Panc1 (cell line): Measurements from ENCODE around the gene NAA60. TPM values are rescaled to one million over a fixed set of nuclear protein-coding genes. Genes with fewer than 3 reads are reported as not detected.

ENCODE experiments used
- ATAC-seq: fragments of 200-7000 bp; cut with Tn5 transposase; 2 replicates; pipeline ENCODE4 v1.9.1; 2020; ENCODE audit warnings: mild to moderate bottlenecking, moderate library complexity
- BruUV-seq: library from RNA; stranded (reverse); fragments of 400-500 nt; replicated peaks from 2 replicates; lab custom pipeline; 2021; lab: Mats Ljungman, UMichigan
- CTCF ChIA-PET: fragments of 300-600 bp; sonication (Branson Sonifier 250); formaldehyde crosslinking; loops from one replicate; lab custom pipeline; 2022; ENCODE audit warnings: antibody characterized with exemption; lab: Charles Lee
- POLR2A ChIA-PET: fragments of 300-600 bp; sonication (Branson Sonifier 250); formaldehyde crosslinking; loops from one replicate; lab custom pipeline; 2022; ENCODE audit warnings: antibody characterized with exemption; lab: Charles Lee
- DNase-seq: peaks from one replicate; pipeline ENCODE4 v3.0.0-alpha.2; 2010; ENCODE audit warnings: low read depth, low spot score
- H3K27ac ChIP-seq: 2 replicates; pipeline ENCODE4 v1.5.1; 2011; ENCODE audit warnings: mild to moderate bottlenecking, low read length, inconsistent platforms
- H3K27me3 ChIP-seq: fragments of 200-500 bp; sonication (Bioruptor generic); 2 replicates; pipeline ENCODE4 v1.6.0; 2014; ENCODE audit warnings: low read length, inconsistent platforms; ENCODE audit not compliant: control insufficient read depth, insufficient read depth
- H3K36me3 ChIP-seq: fragments of 200-500 bp; sonication (Bioruptor generic); 2 replicates; pipeline ENCODE4 v1.5.1; 2014; ENCODE audit warnings: inconsistent platforms, mild to moderate bottlenecking, low read length, moderate library complexity; ENCODE audit not compliant: control insufficient read depth, insufficient read depth
- H3K4me1 ChIP-seq: 2 replicates; pipeline ENCODE4 v1.5.1; 2011; ENCODE audit warnings: inconsistent platforms, mild to moderate bottlenecking, low read length, moderate library complexity; ENCODE audit not compliant: control insufficient read depth, insufficient read depth
- H3K4me3 ChIP-seq, 2 experiments: 2 replicates each; pipeline ENCODE4 v1.5.1; 2011 to 2012; ENCODE audit warnings: low read depth in 2 of 2, low read length in 2 of 2, mild to moderate bottlenecking in 2 of 2, inconsistent platforms in 1 of 2, moderate library complexity in 1 of 2
- H3K9me3 ChIP-seq: fragments of 200-500 bp; sonication (Bioruptor generic); 2 replicates; pipeline ENCODE4 v1.5.1; 2014; ENCODE audit warnings: low read depth, mild to moderate bottlenecking, inconsistent platforms, low read length, moderate library complexity; ENCODE audit not compliant: control insufficient read depth, insufficient read depth
- CTCF ChIP-seq: fragments of 450-650 bp; IDR thresholded peaks from 2 replicates; pipeline ENCODE4 v1.5.1; 2017; ENCODE audit warnings: mild to moderate bottlenecking
- POLR2AphosphoS5 ChIP-seq: IDR thresholded peaks from 2 replicates; pipeline ENCODE4 v1.6.1; 2012; ENCODE audit warnings: mild to moderate bottlenecking, low read depth, low read length, moderate library complexity
- REST ChIP-seq, 2 experiments: IDR thresholded peaks; 2 replicates each; pipeline ENCODE4 v1.6.1; 2011 to 2012; ENCODE audit warnings: low read depth in 2 of 2, control low read depth in 1 of 2, low read length in 1 of 2, mild to moderate bottlenecking in 1 of 2, moderate library complexity in 1 of 2; ENCODE audit not compliant: insufficient read depth in 1 of 2
- SIN3A ChIP-seq: IDR thresholded peaks from 2 replicates; pipeline ENCODE4 v1.6.1; 2012; ENCODE audit warnings: low read depth, mild to moderate bottlenecking, low read length, moderate library complexity, borderline replicate concordance; ENCODE audit not compliant: insufficient read depth
- TCF7L2 ChIP-seq: IDR thresholded peaks from 2 replicates; pipeline ENCODE4 v1.6.1; 2011; ENCODE audit warnings: mild to moderate bottlenecking, low read depth, low read length, inconsistent platforms
- in situ Hi-C: cut with HindIII; loops from 2 replicates; pipeline ENCODE4 v1.10.0; 2016; ENCODE audit warnings: low sequenced_read_pairs, low pct_unique_long_range_greater_than_20kb
- intact Hi-C: fragments of 100-400 bp; cut with micrococcal nuclease; formaldehyde crosslinking; loops from one replicate; pipeline ENCODE4 v1.10.0; 2022; ENCODE audit not compliant: unreplicated experiment
- total RNA-seq: library from RNA; stranded (reverse); gene quantifications from one replicate; pipeline ENCODE4 v1.2.1, GENCODE V29; 2021; ENCODE audit not compliant: unreplicated experiment

Gene NAA60
- total RNA-seq, 1 experiment from 2014 or later = 56.0 TPM

- Histone ChIP-seq H3K4me3 (no peak overlapping the region), H3K4me1 (no peaks in the 10 kb centered on the region), H3K27ac (no peak overlapping the region), H3K9me3 (no peaks in the 10 kb centered on the region), H3K27me3 (no peaks in the 10 kb centered on the region), H3K36me3 (no peaks in the 10 kb centered on the region; the same call in 1 of the 2 replicates)
- DNase-seq (no peak), ATAC-seq (no peak)
- ChIA-PET CTCF (no interaction called here), POLR2A (interaction anchor here (0.5 to 0.6 kb wide), 2 partner anchors 259 to 273 kb away, joined by 3 read pairs; no protein-coding TSS in a partner anchor)
- intact Hi-C loops (no loop called here), in situ Hi-C loops (no loop called here)
- BruUV-seq = no TSS peak
- TF ChIP-seq CTCF (no peak), POLR2AphosphoS5 (no peak), TCF7L2 (no peak), SIN3A (no peak), REST (IDR thresholded peaks at IDR 0.05; ENCODE audit: insufficient read depth in 1 of 2, low read depth in 2 of 2, low read length in 1 of 2) (no peak)
Observed at GRCh38 chr16:3496386-3496785, 52.9 kb downstream of the NAA60 start.

- POLR2A ChIA-PET = no interaction called here
- H3K36me3 ChIP-seq = no peaks in the 10 kb centered on the region; the same call in 1 of the 2 replicates
- no peaks in the 10 kb centered on the region for H3K9me3 ChIP-seq
- ATAC-seq = no peak
- no peak overlapping the region for H3K27ac ChIP-seq
- in situ Hi-C loops (no loop called here), intact Hi-C loops (no loop called here)
- BruUV-seq = no TSS peak
- 0 out of 2 replicates have a peak, but pooled peaks cover 9% of the 10 kb centered on the region for H3K4me1 ChIP-seq
- no peak for DNase-seq
- H3K4me3 ChIP-seq = no peak overlapping the region
- no peaks in the 10 kb centered on the region for H3K27me3 ChIP-seq
- no peak for TF ChIP-seq REST (IDR thresholded peaks at IDR 0.05; ENCODE audit: insufficient read depth in 1 of 2, low read depth in 2 of 2, low read length in 1 of 2)
- no peak for TF ChIP-seq POLR2AphosphoS5
- TF ChIP-seq CTCF = no peak
- TF ChIP-seq SIN3A = no peak
- no peak for TF ChIP-seq TCF7L2
- CTCF ChIA-PET = no interaction called here
Observed at GRCh38 chr16:3497771-3498170, 54.3 kb downstream of the NAA60 start.
